ENCODE results near the gene TOP2A.

DNA sequence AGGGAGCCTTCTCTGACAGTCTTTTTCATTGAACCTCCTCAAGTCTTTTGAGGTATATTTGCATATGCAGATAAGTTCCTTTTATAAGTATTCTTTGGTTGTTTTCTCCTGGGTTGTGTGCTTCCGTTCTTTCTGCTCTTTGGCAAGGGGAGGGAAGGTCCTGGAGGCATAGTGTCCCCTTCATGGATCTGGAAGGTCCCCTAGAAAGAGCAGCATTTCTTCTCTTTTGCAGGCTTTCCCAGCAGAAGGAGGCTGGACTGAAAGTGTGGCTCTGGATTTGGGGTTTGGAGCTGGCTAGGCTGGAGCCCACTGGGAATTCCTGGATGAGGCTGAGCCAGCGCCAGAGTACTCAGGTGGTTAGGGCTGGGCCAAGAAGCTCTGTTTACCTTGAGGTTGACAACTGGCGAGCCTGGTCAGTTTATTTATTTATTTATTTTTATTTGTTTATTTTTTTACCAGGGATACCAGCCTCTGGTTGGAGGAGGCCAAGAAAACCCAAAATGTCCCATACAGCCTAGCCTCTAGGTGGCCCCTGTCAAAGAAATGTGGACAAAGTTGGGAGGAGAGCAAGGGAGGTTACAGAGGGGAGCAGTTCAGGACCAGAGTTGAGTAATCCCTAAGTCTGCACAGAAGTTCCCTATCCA lies 5.4 kb upstream of the TOP2A start:
- TF ChIP-seq, protein P1, sequence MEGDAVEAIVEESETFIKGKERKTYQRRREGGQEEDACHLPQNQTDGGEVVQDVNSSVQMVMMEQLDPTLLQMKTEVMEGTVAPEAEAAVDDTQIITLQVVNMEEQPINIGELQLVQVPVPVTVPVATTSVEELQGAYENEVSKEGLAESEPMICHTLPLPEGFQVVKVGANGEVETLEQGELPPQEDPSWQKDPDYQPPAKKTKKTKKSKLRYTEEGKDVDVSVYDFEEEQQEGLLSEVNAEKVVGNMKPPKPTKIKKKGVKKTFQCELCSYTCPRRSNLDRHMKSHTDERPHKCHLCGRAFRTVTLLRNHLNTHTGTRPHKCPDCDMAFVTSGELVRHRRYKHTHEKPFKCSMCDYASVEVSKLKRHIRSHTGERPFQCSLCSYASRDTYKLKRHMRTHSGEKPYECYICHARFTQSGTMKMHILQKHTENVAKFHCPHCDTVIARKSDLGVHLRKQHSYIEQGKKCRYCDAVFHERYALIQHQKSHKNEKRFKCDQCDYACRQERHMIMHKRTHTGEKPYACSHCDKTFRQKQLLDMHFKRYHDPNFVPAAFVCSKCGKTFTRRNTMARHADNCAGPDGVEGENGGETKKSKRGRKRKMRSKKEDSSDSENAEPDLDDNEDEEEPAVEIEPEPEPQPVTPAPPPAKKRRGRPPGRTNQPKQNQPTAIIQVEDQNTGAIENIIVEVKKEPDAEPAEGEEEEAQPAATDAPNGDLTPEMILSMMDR (IDR thresholded peaks at IDR 0.05 in 4 of 5, conservative IDR thresholded peaks at IDR 0.05 in 1 of 5) = no peak
- no peak for TF ChIP-seq POLR2A (IDR thresholded peaks at IDR 0.05)
